HEK293 (cell line): ENCODE results near the gene CIAO2A.

Experiments
- CTCF ChIA-PET: fragments of 350-600 bp; formaldehyde crosslinking; extraction: SDS; loops from one replicate; lab custom pipeline; 2021; ENCODE audit warnings: antibody characterized with exemption; lab: Yijun Ruan, JAX
- POLR2A ChIA-PET: fragments of 300-600 bp; formaldehyde crosslinking; extraction: SDS; loops from one replicate; lab custom pipeline; 2020; ENCODE audit warnings: antibody characterized with exemption, inconsistent platforms; lab: Yijun Ruan, JAX
- H3K27ac ChIP-seq: fragments of 200-500 bp; sonication (Bioruptor generic); 2 replicates; pipeline ENCODE4 v1.5.1; 2014; ENCODE audit warnings: low read depth, low read length, control low read depth, inconsistent platforms; ENCODE audit errors: extremely low read depth
- H3K36me3 ChIP-seq, 2 experiments: fragments of 200-500 bp in 1 of 2; sonication (Bioruptor generic) in 1 of 2; 1 replicate in 1 of 2; 2 replicates in 1 of 2; pipeline ENCODE4 v1.5.1; 2014 to 2017; ENCODE audit warnings: inconsistent platforms in 2 of 2, low read length in 2 of 2; ENCODE audit not compliant: control insufficient read depth in 2 of 2, insufficient read depth in 1 of 2
- H3K4me1 ChIP-seq: fragments of 200-500 bp; sonication (Bioruptor generic); 2 replicates; pipeline ENCODE4 v1.5.1; 2014; ENCODE audit warnings: mild to moderate bottlenecking, low read length, inconsistent platforms; ENCODE audit not compliant: control insufficient read depth, insufficient read depth
- H3K4me3 ChIP-seq: 2 replicates; pipeline ENCODE4 v1.5.1; 2011; ENCODE audit warnings: low read depth, mild to moderate bottlenecking, control low read depth, low read length, moderate library complexity
- H3K9me3 ChIP-seq: fragments of 200-500 bp; sonication (Bioruptor generic); 2 replicates; pipeline ENCODE4 v1.5.1; 2014; ENCODE audit warnings: low read depth, low read length, inconsistent platforms; ENCODE audit not compliant: control insufficient read depth, insufficient read depth
- EGR2 ChIP-seq: fragments of 450-650 bp; formaldehyde crosslinking; IDR thresholded peaks from 2 replicates; pipeline ENCODE4 v1.5.1; 2016; ENCODE audit warnings: low read depth, missing biosample characterization, missing genetic modification characterization
- SALL2 ChIP-seq: fragments of 450-650 bp; formaldehyde crosslinking; IDR thresholded peaks from 2 replicates; pipeline ENCODE4 v1.5.0; 2017; ENCODE audit warnings: missing biosample characterization, mild to moderate bottlenecking, missing genetic modification characterization, borderline replicate concordance
- ZBTB7A ChIP-seq: fragments of 450-650 bp; formaldehyde crosslinking; IDR thresholded peaks from 2 replicates; pipeline ENCODE4 v1.5.1; 2016; ENCODE audit warnings: low read depth, missing biosample characterization, missing genetic modification characterization
- ZFHX2 ChIP-seq: fragments of 450-650 bp; formaldehyde crosslinking; conservative IDR thresholded peaks from 2 replicates; pipeline ENCODE4 v1.5.1; 2016; ENCODE audit warnings: missing biosample characterization, missing genetic modification characterization
- ZIC2 ChIP-seq: fragments of 450-650 bp; formaldehyde crosslinking; IDR thresholded peaks from 2 replicates; pipeline ENCODE4 v1.5.1; 2016; ENCODE audit warnings: missing biosample characterization, missing genetic modification characterization
- ZNF239 ChIP-seq: fragments of 450-650 bp; formaldehyde crosslinking; IDR thresholded peaks from 2 replicates; pipeline ENCODE4 v1.5.1; 2016; ENCODE audit warnings: missing biosample characterization, missing genetic modification characterization
- ZNF266 ChIP-seq: fragments of 450-650 bp; formaldehyde crosslinking; IDR thresholded peaks from 2 replicates; pipeline ENCODE4 v1.5.1; 2016; ENCODE audit warnings: missing biosample characterization, missing genetic modification characterization, low read depth
- ZNF292 ChIP-seq: fragments of 450-650 bp; formaldehyde crosslinking; IDR thresholded peaks from 2 replicates; pipeline ENCODE4 v1.5.1; 2016; ENCODE audit warnings: low read depth, missing biosample characterization, missing genetic modification characterization, borderline replicate concordance
- ZNF501 ChIP-seq: fragments of 450-650 bp; formaldehyde crosslinking; IDR thresholded peaks from 2 replicates; pipeline ENCODE4 v1.5.1; 2016; ENCODE audit warnings: missing biosample characterization, missing genetic modification characterization
- ZNF600 ChIP-seq: fragments of 450-650 bp; formaldehyde crosslinking; IDR thresholded peaks from 2 replicates; pipeline ENCODE4 v1.5.1; 2016; ENCODE audit warnings: missing biosample characterization, missing genetic modification characterization
- ZXDB ChIP-seq: fragments of 450-650 bp; formaldehyde crosslinking; IDR thresholded peaks from 2 replicates; pipeline ENCODE4 v1.5.1; 2016; ENCODE audit warnings: missing biosample characterization, missing genetic modification characterization
- TF ChIP-seq, protein P1 (sequence below): fragments of 450-650 bp; IDR thresholded peaks from 2 replicates; pipeline ENCODE4 v1.5.1; 2018; ENCODE audit warnings: missing biosample characterization, mild to moderate bottlenecking, missing genetic modification characterization
- TF ChIP-seq, protein P2 (sequence below): fragments of 450-650 bp; formaldehyde crosslinking; IDR thresholded peaks from 2 replicates; pipeline ENCODE4 v1.5.1; 2016; ENCODE audit warnings: missing biosample characterization, missing genetic modification characterization
- TF ChIP-seq, protein P3 (sequence below): fragments of 450-650 bp; formaldehyde crosslinking; IDR thresholded peaks from 2 replicates; pipeline ENCODE4 v1.5.1; 2016; ENCODE audit warnings: missing biosample characterization, missing genetic modification characterization

The CIAO2A gene

DNA sequence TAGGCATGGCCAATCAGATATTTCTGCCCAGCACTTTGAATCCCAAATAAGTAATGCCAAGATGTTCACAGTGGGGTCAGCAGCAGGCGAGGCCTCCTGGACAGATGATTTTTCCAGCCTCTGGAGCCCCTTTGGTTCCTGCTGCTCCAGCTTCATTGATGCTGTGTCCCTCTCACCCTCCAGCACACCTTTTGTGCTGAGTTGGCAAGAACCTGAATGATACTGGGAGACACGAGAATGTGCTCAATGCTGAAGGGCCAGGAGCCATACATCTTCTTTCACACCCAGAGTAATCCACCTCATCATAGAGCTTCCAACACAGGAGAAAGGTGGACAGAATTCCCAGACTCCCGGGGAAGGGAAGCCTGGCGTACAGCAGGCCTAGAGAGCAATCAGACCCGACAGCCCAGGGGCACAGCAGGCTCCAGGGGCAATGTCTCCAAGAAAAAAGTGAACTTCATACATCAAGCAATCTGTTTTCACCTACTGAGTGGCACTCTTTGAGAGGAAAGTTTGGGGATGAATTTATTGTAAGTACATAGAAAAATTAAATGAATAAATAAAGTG, 40.6 kb downstream of the CIAO2A start:
- ChIA-PET POLR2A (no interaction called here), CTCF (interaction anchor here (0.6 kb wide), 1 partner anchor 139 kb away, joined by 3 read pairs; no protein-coding TSS in a partner anchor)
- H3K4me3 ChIP-seq = no peak overlapping the region
- no peaks in the 10 kb centered on the region for H3K36me3 ChIP-seq
- no peaks in the 10 kb centered on the region for H3K9me3 ChIP-seq
- no peak overlapping the region for H3K27ac ChIP-seq
- TF ChIP-seq ZIC2 (tag by site-specific recombination) (0 out of 2 replicates have a peak, but pooled peaks have one; percentile 13), ZNF501 (tag by site-specific recombination) (no peak)
- no peaks in the 10 kb centered on the region for H3K4me1 ChIP-seq

DNA sequence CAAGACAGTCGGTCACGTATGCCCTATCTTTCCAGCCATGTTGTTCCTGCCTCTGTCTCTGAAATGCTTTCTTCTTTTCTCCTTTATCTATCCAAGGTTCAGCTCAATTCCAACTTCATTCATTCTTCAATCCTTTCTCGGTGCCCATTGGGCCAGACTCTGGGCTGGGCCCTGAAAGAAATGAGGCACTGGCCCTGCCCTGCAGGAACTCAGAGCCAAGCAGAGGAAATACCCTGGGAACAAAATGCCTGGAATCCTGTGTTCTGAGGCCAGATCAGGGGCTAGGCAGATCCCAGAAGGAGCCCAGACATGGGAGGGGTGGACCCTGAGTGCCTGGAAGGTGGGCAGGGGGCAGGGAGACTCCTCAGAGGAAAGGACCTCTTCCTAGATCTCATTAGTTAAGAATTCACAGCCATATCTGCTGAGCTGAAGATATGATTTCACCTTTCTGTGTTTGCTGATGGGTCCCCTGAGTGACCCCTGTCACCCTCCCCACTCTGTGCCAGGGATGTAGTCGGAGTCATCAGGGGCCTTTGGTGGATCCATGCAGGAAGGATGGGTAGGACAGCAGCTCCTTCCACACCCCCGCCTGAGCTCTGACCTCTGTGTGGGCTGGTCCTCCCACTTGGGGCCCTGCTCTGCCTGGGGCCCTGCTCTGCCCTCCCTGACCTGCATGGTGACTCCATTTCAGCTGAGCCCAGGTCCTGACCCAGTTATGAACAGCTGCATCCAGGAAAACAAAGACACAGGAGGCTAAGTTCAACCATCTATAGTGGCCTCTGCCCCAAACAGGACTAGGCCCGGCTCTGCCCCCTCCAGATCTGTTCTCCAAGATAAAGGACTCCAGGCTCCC, 42.0 kb downstream of the CIAO2A start:
- ChIA-PET CTCF (interaction anchor here (1.0 kb wide), 1 partner anchor 442 kb away, joined by 3 read pairs; no protein-coding TSS in a partner anchor), POLR2A (no interaction called here)
- Histone ChIP-seq H3K36me3 (no peaks in the 10 kb centered on the region), H3K27ac (no peak overlapping the region), H3K4me3 (no peak overlapping the region), H3K9me3 (no peaks in the 10 kb centered on the region), H3K4me1 (0 out of 2 replicates have a peak, but pooled peaks cover 2% of the 10 kb centered on the region)
- TF ChIP-seq, protein P1, sequence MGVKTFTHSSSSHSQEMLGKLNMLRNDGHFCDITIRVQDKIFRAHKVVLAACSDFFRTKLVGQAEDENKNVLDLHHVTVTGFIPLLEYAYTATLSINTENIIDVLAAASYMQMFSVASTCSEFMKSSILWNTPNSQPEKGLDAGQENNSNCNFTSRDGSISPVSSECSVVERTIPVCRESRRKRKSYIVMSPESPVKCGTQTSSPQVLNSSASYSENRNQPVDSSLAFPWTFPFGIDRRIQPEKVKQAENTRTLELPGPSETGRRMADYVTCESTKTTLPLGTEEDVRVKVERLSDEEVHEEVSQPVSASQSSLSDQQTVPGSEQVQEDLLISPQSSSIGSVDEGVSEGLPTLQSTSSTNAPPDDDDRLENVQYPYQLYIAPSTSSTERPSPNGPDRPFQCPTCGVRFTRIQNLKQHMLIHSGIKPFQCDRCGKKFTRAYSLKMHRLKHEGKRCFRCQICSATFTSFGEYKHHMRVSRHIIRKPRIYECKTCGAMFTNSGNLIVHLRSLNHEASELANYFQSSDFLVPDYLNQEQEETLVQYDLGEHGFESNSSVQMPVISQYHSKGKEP = no peak
- TF ChIP-seq ZNF266 (tag by site-specific recombination) (no peak), EGR2 (tag by site-specific recombination) (0 out of 2 replicates have a peak, but pooled peaks have one; percentile 12), ZFHX2 (peak; percentile 56)

DNA sequence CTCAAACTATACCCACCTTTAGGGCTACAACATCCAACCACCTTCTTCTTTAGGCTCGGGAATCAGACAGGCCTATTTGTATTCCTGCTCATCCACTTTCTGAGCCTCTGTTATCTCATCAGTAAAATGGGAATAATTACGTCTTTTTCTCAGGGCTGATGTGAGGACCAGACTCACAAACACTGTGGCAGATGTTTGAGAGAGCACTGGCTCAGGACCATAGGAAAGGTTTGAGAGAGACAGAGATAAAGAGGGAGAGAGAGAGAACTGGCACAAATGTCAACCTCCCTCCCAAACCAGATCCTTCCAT, 42.6 kb downstream of the CIAO2A start:
- ChIA-PET CTCF (interaction anchor here (1.2 kb wide), 1 partner anchor 106 kb away, joined by 3 read pairs; no protein-coding TSS in a partner anchor), POLR2A (no interaction called here)

More for the DNA sequence above, 42.6 kb downstream of the CIAO2A start:
- Histone ChIP-seq H3K4me3 (no peak overlapping the region), H3K9me3 (no peaks in the 10 kb centered on the region), H3K4me1 (0 out of 2 replicates have a peak, but pooled peaks cover 3% of the 10 kb centered on the region), H3K27ac (no peak overlapping the region), H3K36me3 (no peaks in the 10 kb centered on the region)
- TF ChIP-seq ZNF600 (tag by site-specific recombination) (no peak), ZFHX2 (no peak), ZBTB7A (no peak), ZNF292 (no peak), SALL2 (no peak), ZNF239 (no peak), ZXDB (tag by site-specific recombination) (no peak)
- TF ChIP-seq, protein P2, sequence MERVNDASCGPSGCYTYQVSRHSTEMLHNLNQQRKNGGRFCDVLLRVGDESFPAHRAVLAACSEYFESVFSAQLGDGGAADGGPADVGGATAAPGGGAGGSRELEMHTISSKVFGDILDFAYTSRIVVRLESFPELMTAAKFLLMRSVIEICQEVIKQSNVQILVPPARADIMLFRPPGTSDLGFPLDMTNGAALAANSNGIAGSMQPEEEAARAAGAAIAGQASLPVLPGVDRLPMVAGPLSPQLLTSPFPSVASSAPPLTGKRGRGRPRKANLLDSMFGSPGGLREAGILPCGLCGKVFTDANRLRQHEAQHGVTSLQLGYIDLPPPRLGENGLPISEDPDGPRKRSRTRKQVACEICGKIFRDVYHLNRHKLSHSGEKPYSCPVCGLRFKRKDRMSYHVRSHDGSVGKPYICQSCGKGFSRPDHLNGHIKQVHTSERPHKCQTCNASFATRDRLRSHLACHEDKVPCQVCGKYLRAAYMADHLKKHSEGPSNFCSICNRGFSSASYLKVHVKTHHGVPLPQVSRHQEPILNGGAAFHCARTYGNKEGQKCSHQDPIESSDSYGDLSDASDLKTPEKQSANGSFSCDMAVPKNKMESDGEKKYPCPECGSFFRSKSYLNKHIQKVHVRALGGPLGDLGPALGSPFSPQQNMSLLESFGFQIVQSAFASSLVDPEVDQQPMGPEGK (tag by site-specific recombination) = no peak
- TF ChIP-seq, protein P3, sequence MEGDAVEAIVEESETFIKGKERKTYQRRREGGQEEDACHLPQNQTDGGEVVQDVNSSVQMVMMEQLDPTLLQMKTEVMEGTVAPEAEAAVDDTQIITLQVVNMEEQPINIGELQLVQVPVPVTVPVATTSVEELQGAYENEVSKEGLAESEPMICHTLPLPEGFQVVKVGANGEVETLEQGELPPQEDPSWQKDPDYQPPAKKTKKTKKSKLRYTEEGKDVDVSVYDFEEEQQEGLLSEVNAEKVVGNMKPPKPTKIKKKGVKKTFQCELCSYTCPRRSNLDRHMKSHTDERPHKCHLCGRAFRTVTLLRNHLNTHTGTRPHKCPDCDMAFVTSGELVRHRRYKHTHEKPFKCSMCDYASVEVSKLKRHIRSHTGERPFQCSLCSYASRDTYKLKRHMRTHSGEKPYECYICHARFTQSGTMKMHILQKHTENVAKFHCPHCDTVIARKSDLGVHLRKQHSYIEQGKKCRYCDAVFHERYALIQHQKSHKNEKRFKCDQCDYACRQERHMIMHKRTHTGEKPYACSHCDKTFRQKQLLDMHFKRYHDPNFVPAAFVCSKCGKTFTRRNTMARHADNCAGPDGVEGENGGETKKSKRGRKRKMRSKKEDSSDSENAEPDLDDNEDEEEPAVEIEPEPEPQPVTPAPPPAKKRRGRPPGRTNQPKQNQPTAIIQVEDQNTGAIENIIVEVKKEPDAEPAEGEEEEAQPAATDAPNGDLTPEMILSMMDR (tag by site-specific recombination) = no peak
- TF ChIP-seq, protein P1 = no peak
